ENCODE results near the gene MYO10. TPM values are rescaled to one million over a fixed set of nuclear protein-coding genes. Genes with fewer than 3 reads are reported as not detected.

Gene MYO10
- total RNA-seq, 1 donor from 2014 or later = 19.7 TPM

DNA sequence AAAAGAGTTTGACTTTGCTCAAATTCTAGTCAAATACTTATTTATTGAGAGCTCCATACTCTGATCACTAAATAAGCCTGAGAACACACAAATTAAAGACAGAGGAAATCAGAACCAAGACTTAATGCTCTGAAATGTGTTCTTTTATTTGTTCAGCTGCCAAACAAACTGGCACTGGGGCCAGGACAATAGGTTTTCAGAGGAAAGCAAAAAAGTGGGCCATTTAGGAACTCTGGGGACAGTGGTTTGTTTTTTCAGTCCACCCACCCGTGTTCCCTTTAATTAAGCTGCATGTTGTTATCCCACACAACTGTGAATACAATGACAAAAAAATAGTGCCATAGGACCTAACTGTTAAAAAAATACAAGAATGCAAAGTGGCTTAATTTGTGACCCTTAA, 223.9 kb downstream of the MYO10 start:
- DNase-seq (ENCODE audit: low spot score) = no peak

DNA sequence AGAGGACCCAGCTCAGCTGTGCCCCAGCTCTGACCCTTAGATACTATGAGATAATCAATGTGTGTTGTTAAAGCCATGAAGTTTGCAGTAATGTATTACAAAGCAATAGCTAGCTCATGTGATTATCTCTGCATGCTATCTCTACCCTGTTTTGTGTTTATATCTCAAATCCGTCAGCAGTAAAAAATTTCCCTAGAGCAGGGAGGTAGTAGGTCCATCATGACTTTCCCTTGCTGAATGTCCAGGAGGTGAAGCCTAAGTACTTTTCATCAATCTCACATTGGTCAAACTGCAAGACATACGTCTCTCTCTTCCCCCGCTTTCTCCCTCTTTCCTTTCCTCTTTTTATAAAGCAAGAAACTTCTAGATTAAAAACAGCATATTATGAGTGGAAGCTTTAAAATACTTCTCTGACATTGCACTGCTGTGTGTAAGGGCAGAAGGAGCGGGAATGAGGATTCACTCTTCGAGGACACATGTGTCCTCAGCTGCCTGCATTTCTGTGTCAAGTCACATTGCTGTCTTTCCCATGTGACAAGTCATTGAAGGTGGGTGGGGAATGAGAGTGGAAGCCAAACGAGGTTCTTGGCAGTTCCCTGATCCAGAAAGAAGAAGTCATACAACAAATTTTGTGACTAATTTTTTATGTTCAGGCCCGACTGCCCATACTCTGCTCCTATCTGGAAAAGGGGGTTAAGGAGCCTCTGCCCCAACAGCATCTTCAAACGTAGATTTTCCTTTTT, 226.2 kb downstream of the MYO10 start:
- no peak for DNase-seq (ENCODE audit: low spot score)

DNA sequence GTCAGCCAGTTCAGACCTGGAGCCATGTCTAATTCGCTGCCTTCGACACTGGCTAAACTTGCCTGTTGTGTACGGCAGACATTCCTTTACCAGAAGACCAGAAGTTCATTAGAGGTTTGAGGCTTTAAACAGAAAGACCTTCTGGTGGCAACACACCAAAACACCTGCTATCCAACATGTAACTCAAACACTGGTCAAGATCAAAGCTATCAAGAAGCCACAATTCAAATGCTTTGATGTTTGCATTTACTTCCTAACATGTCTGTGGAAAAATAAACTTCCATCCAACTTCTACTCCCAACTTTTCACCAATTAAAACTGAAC, 228.3 kb downstream of the MYO10 start:
- no peak for DNase-seq (ENCODE audit: low spot score)

DNA sequence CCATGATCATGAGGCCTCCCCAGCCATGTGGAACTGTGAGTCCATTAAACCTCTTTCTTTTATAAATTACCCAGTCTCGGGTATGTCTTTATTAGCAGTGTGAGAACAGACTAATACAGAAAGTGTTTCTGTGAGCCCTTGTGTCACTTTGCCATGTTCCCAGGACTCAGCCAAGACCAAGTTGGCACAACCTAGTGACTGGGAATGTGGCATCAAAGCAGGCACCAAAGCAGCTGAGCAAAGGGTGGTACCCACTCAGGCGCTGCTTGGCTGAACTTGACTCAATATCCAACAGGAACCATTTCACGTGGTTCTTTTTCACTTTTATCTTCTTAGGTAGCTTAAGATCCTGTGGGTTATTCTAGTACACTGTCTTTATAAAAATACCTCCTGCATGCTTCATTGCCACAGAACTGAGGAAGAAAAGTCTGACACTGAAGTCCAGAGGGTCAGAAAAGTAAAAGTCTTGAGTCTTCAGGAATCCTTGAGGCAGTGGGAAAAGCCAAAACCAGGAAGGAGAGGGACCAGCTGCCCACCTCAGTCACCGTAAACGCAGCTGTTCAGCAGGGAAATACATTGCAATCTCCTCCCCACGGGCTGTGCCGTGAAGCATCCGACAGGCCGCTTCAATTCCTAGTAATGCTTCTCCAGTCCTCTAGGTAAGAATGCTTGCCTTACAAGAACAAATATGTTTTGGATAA, 228.8 kb downstream of the MYO10 start:
- no peak for DNase-seq (ENCODE audit: low spot score)

DNA sequence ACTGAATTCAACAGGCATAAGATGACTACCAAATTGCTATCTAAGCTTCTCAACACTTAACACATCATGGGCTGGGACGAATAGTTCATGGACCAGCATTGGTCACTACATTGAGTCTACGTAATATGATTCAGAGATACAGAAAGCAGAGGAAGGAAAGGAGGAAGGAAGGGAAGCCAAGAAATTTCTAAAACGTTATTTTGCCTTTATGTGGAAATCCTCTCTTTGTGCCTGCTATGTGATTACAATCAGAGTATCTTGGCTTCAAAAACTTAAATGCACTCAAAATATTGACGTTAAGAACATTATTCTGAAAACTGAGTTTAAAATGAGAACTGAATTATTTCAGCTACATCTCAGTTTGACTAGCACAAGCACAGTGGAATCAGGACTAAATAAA, 231.1 kb downstream of the MYO10 start:
- DNase-seq (ENCODE audit: low spot score) = no peak

DNA sequence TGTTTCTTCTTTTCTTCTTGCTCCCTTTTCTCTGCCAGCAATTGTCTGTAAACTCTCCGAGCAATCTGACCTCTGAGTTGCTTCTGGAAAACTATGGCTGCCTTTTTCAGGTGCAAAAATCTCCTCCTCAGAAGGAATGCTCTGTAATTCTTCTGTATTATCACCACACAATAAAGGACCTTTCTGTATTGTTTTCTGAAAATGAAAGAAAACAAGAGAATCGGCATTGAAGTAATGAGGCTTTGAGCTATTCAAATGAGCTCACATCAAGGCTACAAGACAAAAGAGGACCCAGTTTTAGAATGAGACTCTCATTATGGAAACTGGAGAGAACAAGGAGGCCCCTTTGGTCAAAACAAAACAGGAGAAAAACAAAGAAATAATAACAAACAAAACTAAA, 233.1 kb downstream of the MYO10 start:
- DNase-seq (ENCODE audit: low spot score) = no peak

DNA sequence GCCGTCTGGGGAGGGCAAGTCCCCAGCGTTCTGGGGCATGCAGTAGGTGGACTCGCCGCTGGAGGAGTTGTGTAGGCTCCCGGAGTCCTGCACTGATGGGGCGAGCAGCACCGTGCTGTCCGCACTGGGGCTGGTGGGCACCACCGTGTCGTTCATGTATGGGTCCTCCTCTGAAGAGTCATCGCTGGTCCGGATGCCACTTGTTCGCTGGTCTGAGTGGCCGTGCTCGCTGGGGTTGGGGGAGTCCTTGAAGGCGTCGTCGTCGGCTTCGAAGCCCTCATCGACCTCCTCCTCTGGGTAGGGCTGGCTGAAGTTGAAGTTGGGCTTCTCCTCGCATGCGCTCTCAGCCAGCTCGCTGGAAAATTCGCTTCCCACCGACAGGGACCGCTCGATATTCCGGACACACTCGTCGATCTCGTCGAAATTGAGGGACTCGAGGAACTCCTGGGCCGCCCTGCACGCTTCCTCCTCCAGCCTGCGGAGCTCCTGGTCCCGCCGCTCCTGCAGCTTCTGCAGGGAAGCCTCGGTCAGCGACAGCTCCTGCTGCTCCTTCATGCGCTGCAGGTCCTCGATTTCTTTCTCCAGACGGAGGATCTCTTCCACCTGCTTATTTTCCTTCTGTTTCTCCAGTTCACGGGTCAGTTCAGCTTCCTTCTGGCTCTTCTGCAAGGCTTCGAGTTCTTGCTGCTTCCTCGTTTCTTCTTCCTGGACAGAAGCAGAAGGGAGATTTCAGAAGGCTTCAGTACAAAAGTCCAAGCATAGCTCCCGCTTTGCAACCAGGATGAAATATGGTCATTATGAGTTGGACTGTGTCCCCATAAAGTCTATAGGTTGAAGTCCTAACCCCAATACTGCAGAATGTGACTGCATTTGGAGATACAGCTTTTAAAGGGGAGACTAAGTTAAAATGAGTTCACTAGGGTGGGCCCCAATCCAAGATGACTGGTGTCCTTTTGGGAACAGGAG, 234.7 kb downstream of the MYO10 start:
- no peak for DNase-seq (ENCODE audit: low spot score)

DNA sequence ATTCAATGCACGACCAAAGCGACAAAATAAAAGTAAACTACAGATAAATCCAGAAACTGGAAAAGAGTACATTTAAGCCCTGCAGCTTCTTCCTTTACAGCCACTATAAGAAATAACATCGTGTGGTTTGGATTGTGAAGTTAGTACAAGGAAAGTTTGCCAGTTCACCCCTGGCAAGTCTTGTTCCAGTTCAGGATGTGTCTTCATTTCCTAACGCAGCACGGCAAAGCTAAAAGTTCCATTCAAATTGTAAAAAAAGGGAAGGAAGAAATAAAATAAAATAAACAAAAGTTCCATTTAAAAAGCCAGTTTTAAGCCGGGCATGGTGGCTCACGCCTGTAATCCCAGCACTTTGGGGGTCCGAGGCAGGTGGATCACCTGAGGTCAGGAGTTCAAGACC, 236.0 kb downstream of the MYO10 start:
- DNase-seq (ENCODE audit: low spot score) = no peak

DNA sequence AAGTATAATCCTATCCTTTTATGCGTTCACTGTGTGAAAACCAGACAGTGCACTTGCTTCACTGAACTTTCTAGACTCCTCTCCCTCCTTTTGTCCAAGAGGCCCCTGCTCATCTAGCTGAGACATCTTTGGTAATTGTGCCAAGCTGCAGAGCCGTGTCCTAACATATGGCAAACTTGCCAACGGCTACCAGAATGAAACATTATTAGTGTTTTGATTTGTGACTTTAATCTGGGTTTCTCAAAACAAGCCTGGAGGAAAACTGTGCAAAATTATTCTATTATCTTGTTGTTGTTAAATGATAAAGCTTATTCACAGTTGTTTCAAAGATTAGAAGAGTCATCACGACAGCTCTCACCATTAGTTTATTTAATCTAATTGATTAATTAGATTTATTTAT, 240.3 kb downstream of the MYO10 start:
- DNase-seq (ENCODE audit: low spot score) = no peak

DNA sequence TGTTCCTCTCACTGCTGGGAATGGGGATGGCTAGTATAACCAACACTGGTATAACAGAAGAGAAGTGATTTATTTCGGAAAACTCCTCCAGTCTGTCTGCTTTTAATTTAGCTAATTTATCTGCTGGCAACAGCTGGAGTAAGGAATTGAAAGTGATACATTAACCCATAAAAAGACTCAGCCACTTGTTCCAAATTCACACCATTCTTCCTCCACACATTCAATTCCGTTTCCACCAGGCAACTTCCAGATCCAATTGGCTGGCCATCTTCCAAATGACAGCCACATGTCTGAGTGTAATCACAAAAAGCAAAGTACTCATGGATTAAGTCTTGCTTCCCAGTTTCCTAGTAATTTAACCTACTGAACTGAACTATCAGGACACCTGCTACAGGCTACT, 242.2 kb downstream of the MYO10 start:
- DNase-seq (ENCODE audit: low spot score) = no peak

DNA sequence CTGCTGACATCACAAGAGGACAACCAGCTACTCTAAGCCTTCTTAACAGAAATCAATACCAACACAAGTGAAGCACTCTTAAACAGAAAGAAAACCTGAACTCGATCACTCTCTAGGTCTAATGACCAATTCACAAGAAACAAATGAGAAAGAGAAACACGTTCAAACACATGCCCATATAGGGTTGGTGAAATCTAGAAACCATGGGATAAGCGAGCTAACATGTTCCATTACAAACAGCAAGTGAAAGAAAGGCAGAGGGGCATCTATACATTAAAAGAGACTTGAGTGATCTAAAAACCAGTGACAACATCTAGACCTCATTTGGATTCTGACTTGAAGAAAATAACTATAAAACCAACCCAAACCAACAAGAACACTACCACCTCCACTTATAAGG, 244.4 kb downstream of the MYO10 start:
- DNase-seq (ENCODE audit: low spot score) = no peak

DNA sequence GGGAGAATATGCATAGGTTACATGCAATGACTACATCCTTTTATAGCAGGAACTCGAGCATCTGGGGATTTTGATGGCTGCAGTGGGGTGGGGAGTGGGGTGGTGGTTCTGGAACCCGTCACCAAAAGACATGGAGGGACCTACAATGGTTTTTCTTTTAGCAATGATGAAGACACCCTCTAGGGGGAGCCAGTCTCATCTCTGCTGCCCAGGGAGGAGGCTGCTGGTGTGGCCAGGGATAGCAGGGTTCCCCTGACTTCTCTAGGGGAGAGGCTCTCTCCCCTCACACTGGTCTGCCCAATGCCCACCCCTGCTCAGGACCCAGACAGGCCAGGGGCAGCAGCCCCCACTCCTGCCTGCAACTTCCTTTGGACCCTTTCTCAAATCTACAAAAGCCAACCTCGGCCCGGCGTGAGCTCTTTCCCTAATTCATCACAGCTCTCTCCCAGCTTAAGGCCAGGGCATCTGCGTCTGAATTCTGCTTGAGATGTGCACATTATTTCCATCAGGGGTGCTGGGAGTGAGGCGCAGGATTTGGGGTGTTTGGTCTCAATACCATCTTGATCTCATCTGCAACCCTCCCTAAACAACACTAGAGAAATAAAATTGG, 245.7 kb downstream of the MYO10 start:
- DNase-seq (ENCODE audit: low spot score) = no peak

DNA sequence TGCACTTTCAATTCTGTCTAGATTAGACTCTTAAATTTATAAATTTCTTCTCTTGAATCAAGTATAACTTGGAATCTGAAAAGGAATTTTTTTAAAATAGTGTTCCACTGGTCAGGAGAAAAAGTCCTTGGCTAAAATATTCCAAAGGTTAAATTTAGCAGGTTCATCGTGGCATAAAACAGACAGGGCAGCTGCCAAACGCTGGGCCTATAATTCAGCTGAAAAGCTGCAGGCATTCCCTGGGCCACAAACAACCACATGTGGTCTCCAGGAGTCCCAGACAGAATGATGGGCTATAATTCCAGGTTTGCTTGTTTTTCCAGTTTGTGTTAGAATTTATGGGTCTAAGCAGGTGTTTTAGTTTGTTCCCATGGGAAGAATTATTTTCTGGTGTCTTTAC, 248.2 kb downstream of the MYO10 start:
- no peak for DNase-seq (ENCODE audit: low spot score)

DNA sequence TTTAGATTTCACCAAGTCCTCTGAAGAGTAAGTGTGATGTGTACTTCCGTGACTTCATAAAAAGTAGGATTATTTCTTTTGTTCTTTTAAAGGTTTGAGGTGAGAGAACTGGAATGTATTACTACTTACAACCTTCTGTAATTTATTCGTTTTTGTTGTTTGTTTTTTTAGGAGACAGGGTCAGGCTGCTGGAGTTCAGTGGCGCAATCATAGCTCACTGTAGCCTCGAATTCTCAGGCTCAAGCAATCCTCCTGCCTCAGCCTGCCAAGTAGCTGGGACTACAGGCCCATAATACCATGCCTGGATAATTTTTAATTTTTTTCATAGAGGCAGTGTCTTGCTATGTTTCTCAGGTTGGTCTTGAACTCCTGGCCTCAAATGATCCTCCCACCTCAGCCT, 251.0 kb downstream of the MYO10 start:
- DNase-seq (ENCODE audit: low spot score) = no peak

DNA sequence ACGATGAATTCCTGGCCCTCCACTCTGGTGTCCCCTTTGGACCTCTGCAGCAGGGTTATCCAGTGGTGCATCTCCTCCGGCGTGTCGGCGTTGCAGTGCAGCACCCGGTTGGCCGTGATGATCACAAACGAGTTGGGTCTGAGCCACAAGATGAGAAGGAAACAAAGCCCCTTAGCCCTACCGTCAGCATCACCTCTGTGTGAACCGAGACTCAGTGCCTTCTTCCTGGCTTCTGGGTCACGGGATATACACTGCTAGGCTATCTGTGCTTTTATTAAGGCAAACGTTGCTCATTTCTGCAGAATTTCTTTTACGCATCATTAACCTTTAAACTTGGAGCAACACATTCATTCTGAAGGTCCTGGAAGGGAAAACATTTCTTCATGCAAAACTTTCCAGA, 254.2 kb downstream of the MYO10 start:
- DNase-seq (ENCODE audit: low spot score) = no peak

DNA sequence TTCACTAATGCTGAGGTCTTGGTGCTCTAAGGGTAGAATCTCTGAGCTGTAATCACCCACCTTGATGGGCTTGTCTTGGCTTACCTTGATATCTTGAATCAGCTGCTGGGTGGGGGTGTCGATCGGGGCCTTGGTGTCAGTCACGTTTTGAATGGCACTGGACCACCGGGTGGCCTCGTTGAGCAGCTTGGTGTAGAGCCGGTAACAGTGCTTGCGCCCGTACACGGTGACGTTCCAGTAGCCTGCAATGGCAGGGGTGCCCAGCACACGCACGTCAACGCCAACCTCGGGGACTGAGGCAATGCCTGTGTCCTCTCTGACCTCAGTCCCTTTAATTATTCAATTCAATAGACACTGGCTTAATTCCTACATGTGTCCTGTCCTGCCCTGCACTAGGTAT, 256.2 kb downstream of the MYO10 start:
- no peak for DNase-seq (ENCODE audit: low spot score)

DNA sequence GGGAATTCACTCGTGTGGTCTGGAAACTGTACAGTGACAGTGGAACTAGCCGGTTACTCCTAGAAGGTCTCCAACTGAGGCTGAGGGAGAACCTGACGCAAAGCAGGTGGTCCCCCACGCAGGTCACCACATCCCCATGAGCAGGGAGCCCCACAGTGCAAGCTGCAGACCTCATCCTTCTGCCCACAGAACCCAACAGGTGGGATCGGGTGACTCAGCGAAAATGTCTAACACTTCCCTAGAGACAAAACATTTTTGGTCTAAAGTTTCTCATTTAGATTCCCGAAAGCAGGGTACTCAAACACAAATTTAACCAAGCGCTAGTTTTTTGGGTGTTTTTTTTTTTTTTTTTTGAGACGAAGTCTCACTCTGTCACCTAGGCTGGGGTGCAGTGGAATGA, 256.9 kb downstream of the MYO10 start:
- DNase-seq (ENCODE audit: low spot score) = no peak

DNA sequence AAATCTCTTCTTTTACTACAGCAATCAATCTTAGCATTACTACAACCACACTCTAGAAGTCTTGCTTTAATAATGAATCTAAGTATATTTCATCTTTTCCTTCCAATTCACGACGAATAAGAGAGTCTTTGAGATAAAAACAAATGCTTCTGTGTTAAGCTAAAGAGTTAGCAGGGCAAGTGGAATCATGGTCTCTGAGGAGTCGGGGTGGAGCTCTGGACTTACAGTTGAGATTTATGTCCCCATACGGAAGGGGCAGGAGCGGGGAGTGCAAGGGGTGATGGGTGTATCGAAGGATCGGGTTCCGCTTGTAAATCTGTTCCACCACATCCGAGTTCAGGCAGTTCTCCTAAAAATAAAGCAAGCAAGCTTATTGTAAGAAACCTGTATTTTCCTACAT, 260.3 kb downstream of the MYO10 start:
- no peak for DNase-seq (ENCODE audit: low spot score)

DNA sequence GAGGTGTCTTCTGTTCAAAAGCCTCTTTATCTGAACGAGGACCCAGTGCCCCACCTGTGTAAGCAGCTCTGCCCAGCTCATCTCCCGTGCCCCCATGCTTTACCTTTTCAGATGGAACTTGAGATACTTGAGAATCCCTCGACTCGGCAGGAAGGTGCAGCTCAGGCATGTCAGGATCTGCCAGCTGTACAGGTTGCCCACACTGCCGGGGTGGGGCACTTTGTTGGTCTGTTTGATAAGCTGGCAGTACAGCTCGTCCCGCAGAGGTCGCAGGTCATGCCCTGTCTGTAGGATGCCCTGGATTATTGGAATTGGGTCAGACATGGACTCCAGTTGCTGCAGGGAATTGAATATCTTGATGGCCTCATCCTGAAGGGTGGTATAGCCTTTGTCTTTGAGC, 261.3 kb downstream of the MYO10 start:
- DNase-seq (ENCODE audit: low spot score) = peak; percentile 54

DNA sequence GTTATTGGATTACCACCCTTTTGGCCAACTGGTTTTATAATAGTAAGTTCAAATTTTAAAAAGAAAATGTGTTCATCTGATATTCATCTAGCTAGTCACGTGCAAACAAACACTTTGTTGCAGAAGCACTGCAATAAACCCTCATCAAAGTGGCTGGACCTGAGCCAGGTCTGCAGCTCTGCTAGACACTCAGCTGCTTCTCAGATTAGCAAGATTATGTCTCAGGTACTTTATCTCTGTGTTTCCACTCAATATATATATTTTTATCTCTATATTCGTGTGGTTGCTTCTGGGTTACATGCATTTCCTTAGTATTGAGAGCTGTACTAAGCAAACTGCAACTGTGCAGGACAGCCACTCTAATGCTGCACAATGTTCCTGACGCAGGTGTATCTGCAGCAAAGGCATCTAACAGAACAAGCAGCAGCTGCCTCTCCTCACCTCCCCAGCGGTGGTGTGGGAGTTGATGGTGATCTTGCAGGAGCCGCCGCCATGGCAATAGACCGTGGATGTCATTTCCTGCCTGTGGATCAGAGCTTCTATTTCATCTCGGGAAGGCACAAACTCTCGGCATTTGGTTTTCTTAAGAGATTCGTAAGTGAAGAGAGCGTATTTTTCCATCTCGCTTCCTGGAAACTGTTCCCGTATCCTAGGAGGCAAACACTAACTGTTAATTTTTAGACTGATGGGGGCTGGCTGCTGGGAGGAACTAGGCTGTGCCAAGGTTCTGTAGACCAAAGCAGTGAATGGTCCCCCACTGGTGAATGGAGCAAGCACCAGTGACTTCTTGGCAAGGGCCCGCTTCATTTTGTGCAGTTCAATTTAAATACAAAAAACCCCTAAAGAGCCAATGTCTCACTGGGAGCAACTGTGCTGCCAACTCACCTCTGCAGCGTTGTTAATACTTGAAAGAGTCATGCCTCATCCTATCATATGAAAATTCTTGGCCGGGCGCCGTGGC, 262.6 kb downstream of the MYO10 start:
- DNase-seq (ENCODE audit: low spot score) = no peak

DNA sequence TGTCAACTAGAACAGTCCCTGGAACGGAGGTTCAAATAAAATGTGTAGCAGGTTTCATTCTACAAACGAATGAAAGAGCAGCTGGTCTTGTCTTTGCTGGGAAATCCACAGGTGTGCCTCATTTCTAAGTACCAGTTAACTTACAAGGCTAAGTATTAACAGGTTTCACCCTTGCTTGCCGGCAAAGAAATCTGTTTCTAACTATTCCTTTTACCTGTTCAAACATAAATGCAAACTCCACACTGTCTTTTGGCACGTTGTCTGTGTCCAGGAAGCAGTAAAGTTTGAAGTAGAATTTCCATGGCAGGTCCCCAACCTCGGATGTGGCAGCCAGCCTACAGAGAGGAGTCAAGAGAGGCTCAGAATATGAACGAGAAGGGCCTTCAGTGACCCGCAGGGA, 264.9 kb downstream of the MYO10 start:
- no peak for DNase-seq (ENCODE audit: low spot score)

Data from ureter (tissue), 1 donor.